Stimulated activated CD8-positive, alpha-beta memory T cell treated with anti-CD3 and anti-CD28 coated beads, Interleukin-15, amount 100 ng/mL, for 4 hours (primary cell): Measurements from ENCODE around the gene MAP2K3.
"Not testable (repeated sequence)": the region's sequence is repeated elsewhere in the genome, so short reads cannot be mapped to it uniquely, and the experiment has no call there.

ENCODE experiments used
- DNase-seq, 2 donors: peaks; one replicate each; pipeline ENCODE4 v3.0.0-alpha.2; 2020; ENCODE audit warnings: low read depth in 2 of 2

MAP2K3 gene

GRCh38 chr17:21296097-21297025 is 11.8 kb downstream of the MAP2K3 start:
- no peak for DNase-seq

GRCh38 chr17:21297026-21297520 is 12.6 kb downstream of the MAP2K3 start:
- no peak for DNase-seq

GRCh38 chr17:21297597-21297996 is 13.1 kb downstream of the MAP2K3 start:
- DNase-seq = no peak

GRCh38 chr17:21298056-21298982 is 13.8 kb downstream of the MAP2K3 start:
- no peak for DNase-seq

- DNase-seq = no peak
These were observed 14.5 kb downstream of the MAP2K3 start for GRCh38 chr17:21298983-21299519.

GRCh38 chr17:21299981-21300600 is 15.6 kb downstream of the MAP2K3 start:
- DNase-seq = no peak

- DNase-seq = no peak
These were observed 16.4 kb downstream of the MAP2K3 start for GRCh38 chr17:21300601-21301571.

GRCh38 chr17:21301593-21302550 is 17.4 kb downstream of the MAP2K3 start:
- DNase-seq = no peak

GRCh38 chr17:21302711-21303425 is 18.4 kb downstream of the MAP2K3 start:
- DNase-seq = no peak

GRCh38 chr17:21303441-21304065 is 19.0 kb downstream of the MAP2K3 start:
- no peak for DNase-seq

- no peak for DNase-seq
These were observed 19.6 kb downstream of the MAP2K3 start for GRCh38 chr17:21304091-21304490.

- DNase-seq = not testable (repeated sequence)
These were observed 20.1 kb downstream of the MAP2K3 start for GRCh38 chr17:21304551-21305151.

- not testable (repeated sequence) for DNase-seq
These were observed 21.1 kb downstream of the MAP2K3 start for GRCh38 chr17:21305431-21306180.

GRCh38 chr17:21306611-21307272 is 22.2 kb downstream of the MAP2K3 start:
- not testable (repeated sequence) for DNase-seq

GRCh38 chr17:21307273-21307625 is 22.7 kb downstream of the MAP2K3 start:
- not testable (repeated sequence) for DNase-seq

GRCh38 chr17:21308931-21309381 is 24.4 kb downstream of the MAP2K3 start:
- not testable (repeated sequence) for DNase-seq
